Loucy (cell line): Measurements from ENCODE around the gene TIMM23.

Experiments used
- CTCF ChIP-seq: fragments of 200-600 bp; sonication (generic); conservative IDR thresholded peaks from 2 replicates; pipeline ENCODE4 v1.5.1; 2014; ENCODE audit warnings: mild to moderate bottlenecking, antibody characterized with exemption, low read length
- EZH2phosphoT487 ChIP-seq: fragments of 200-600 bp; IDR thresholded peaks from 2 replicates; pipeline ENCODE4 v1.6.1; 2018; ENCODE audit warnings: antibody characterized with exemption, mild to moderate bottlenecking, moderate library complexity, borderline replicate concordance

- TF ChIP-seq CTCF (no peak), EZH2phosphoT487 (no peak)
Measured at GRCh38 chr10:46033602-46034011, 61.3 kb downstream of the TIMM23 start.
